Body of pancreas (tissue), 4 donors: ENCODE measurements around the gene OR7G1.

Experiments
- CTCF ChIP-seq, 7 experiments: fragments of 450-650 bp in 4 of 7; fragments of 200-600 bp in 3 of 7; sonication (generic) in 3 of 7; IDR thresholded peaks; one replicate each; pipeline ENCODE4 v1.5.1; 2016 to 2019; ENCODE audit warnings: antibody characterized with exemption in 7 of 7
- POLR2A ChIP-seq, 3 donors: fragments of 450-650 bp; IDR thresholded peaks; one replicate each; pipeline ENCODE4 v1.6.1; 2016; ENCODE audit warnings: antibody characterized with exemption in 3 of 3, mild to moderate bottlenecking in 2 of 3

- TF ChIP-seq POLR2A (IDR thresholded peaks at IDR 0.05) = no peak
- TF ChIP-seq CTCF (IDR thresholded peaks at IDR 0.05) = no peak
Observed at GRCh38 chr19:9148697-9149096, 33.1 kb upstream of the OR7G1 start.
